H1 (cell line): ENCODE results near the gene MAP6. TPM values are rescaled to one million over a fixed set of nuclear protein-coding genes. Genes with fewer than 3 reads are reported as not detected.

ENCODE experiments used
- BCL11A ChIP-seq, 2 experiments: IDR thresholded peaks; one replicate each; pipeline ENCODE4 v1.6.1; 2011; ENCODE audit warnings: low read depth in 2 of 2, low read length in 2 of 2, mild to moderate bottlenecking in 2 of 2
- MAFK ChIP-seq: IDR thresholded peaks from 2 replicates; pipeline ENCODE4 v1.6.1; 2012; ENCODE audit warnings: low read depth, mild to moderate bottlenecking, improper control_type of control experiment, low read length
- RNF2 ChIP-seq: fragments of 200-900, 300-1000 bp; sonication (generic); IDR thresholded peaks from 2 replicates; pipeline ENCODE4 v1.7.1; 2016; ENCODE audit warnings: borderline replicate concordance, low read depth, mild to moderate bottlenecking, antibody characterized with exemption, low read length; ENCODE audit not compliant: poor library complexity, severe bottlenecking; ENCODE audit errors: missing control alignments
- TBP ChIP-seq: IDR thresholded peaks from 2 replicates; pipeline ENCODE4 v1.6.1; 2011; ENCODE audit warnings: low read depth, low read length, improper control_type of control experiment
- YY1 ChIP-seq: IDR thresholded peaks from 2 replicates; pipeline ENCODE4 v1.6.1; 2011; ENCODE audit warnings: low read depth, mild to moderate bottlenecking, low read length
- polyA plus RNA-seq, 7 experiments: library from polyadenylated mRNA; depleted of rRNA in 3 of 7; stranded (reverse) in 5 of 7; unstranded in 2 of 7; fragments of >200 nt in 5 of 7; fragments of 200-250 nt in 2 of 7; gene quantifications; 1 replicate in 5 of 7; 2 replicates in 1 of 7; 4 replicates in 1 of 7; pipeline versions ENCODE4 v1.2.1 to v1.2.3, GENCODE V29; 2011 to 2013; ENCODE audit warnings: missing spikeins in 2 of 7, mixed read lengths in 2 of 7
- total RNA-seq: library from RNA; stranded (reverse); fragmentation: NEBNext Ultra II Directional; extraction: Animal tissue kit (Norgen Biotek cat#: 25700); gene quantifications from 2 replicates; pipeline ENCODE4 v1.2.1, GENCODE V29; 2021
- TF ChIP-seq, protein P1 (sequence below): fragments of 300-600 bp; sonication (generic); IDR thresholded peaks from 2 replicates; pipeline ENCODE4 v1.7.1; 2012; ENCODE audit warnings: low read length, moderate library complexity, mild to moderate bottlenecking, inconsistent platforms; ENCODE audit not compliant: insufficient replicate concordance
- TF ChIP-seq, protein P2 (sequence below): IDR thresholded peaks from 2 replicates; pipeline ENCODE4 v1.6.1; 2011; ENCODE audit warnings: low read depth, mild to moderate bottlenecking, low read length; ENCODE audit not compliant: insufficient read depth
- TF ChIP-seq, protein P3 (sequence below): IDR thresholded peaks from 2 replicates; pipeline ENCODE4 v1.6.1; 2012; ENCODE audit warnings: inconsistent platforms

Gene MAP6
- total and polyA plus RNA-seq, 2 of the 8 experiments (the other 6 are each of a cell fraction or from before 2014, with no cell fraction given), result 0.54 to 0.89 TPM

DNA sequence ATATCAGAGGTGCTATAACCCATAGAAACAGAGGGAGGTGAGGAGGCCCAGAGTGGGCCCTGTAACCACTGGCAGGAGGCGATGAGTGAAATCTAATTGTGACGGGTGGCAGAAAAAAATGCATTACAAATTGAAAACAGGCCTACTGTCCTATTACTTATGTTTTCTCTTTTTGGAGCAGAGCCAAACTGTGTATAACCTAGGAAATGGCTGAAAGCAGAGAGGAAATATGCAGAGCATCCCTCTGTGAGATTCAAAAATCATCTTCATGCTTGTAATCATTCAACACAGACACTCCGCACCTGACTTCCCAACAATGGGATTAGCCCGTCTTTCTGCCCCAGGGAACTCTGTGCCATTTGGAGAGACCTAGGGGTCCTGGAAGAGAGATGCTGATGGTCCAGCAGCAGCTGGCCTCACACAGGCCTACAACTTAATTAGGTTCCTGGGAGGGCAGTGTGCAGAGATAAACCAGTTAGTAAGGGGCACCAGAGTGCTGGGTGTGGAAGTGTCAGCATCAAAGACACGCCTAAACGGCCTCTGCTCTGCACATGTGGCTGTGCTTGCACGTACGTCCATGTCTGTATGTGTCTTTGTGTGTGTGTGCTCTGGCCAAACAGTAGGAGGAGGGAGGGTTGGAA lies 41.8 kb downstream of the MAP6 start (continued):
- TF ChIP-seq, protein P1, sequence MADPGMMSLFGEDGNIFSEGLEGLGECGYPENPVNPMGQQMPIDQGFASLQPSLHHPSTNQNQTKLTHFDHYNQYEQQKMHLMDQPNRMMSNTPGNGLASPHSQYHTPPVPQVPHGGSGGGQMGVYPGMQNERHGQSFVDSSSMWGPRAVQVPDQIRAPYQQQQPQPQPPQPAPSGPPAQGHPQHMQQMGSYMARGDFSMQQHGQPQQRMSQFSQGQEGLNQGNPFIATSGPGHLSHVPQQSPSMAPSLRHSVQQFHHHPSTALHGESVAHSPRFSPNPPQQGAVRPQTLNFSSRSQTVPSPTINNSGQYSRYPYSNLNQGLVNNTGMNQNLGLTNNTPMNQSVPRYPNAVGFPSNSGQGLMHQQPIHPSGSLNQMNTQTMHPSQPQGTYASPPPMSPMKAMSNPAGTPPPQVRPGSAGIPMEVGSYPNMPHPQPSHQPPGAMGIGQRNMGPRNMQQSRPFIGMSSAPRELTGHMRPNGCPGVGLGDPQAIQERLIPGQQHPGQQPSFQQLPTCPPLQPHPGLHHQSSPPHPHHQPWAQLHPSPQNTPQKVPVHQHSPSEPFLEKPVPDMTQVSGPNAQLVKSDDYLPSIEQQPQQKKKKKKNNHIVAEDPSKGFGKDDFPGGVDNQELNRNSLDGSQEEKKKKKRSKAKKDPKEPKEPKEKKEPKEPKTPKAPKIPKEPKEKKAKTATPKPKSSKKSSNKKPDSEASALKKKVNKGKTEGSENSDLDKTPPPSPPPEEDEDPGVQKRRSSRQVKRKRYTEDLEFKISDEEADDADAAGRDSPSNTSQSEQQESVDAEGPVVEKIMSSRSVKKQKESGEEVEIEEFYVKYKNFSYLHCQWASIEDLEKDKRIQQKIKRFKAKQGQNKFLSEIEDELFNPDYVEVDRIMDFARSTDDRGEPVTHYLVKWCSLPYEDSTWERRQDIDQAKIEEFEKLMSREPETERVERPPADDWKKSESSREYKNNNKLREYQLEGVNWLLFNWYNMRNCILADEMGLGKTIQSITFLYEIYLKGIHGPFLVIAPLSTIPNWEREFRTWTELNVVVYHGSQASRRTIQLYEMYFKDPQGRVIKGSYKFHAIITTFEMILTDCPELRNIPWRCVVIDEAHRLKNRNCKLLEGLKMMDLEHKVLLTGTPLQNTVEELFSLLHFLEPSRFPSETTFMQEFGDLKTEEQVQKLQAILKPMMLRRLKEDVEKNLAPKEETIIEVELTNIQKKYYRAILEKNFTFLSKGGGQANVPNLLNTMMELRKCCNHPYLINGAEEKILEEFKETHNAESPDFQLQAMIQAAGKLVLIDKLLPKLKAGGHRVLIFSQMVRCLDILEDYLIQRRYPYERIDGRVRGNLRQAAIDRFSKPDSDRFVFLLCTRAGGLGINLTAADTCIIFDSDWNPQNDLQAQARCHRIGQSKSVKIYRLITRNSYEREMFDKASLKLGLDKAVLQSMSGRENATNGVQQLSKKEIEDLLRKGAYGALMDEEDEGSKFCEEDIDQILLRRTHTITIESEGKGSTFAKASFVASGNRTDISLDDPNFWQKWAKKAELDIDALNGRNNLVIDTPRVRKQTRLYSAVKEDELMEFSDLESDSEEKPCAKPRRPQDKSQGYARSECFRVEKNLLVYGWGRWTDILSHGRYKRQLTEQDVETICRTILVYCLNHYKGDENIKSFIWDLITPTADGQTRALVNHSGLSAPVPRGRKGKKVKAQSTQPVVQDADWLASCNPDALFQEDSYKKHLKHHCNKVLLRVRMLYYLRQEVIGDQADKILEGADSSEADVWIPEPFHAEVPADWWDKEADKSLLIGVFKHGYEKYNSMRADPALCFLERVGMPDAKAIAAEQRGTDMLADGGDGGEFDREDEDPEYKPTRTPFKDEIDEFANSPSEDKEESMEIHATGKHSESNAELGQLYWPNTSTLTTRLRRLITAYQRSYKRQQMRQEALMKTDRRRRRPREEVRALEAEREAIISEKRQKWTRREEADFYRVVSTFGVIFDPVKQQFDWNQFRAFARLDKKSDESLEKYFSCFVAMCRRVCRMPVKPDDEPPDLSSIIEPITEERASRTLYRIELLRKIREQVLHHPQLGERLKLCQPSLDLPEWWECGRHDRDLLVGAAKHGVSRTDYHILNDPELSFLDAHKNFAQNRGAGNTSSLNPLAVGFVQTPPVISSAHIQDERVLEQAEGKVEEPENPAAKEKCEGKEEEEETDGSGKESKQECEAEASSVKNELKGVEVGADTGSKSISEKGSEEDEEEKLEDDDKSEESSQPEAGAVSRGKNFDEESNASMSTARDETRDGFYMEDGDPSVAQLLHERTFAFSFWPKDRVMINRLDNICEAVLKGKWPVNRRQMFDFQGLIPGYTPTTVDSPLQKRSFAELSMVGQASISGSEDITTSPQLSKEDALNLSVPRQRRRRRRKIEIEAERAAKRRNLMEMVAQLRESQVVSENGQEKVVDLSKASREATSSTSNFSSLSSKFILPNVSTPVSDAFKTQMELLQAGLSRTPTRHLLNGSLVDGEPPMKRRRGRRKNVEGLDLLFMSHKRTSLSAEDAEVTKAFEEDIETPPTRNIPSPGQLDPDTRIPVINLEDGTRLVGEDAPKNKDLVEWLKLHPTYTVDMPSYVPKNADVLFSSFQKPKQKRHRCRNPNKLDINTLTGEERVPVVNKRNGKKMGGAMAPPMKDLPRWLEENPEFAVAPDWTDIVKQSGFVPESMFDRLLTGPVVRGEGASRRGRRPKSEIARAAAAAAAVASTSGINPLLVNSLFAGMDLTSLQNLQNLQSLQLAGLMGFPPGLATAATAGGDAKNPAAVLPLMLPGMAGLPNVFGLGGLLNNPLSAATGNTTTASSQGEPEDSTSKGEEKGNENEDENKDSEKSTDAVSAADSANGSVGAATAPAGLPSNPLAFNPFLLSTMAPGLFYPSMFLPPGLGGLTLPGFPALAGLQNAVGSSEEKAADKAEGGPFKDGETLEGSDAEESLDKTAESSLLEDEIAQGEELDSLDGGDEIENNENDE, result no peak
- TF ChIP-seq, protein P2, sequence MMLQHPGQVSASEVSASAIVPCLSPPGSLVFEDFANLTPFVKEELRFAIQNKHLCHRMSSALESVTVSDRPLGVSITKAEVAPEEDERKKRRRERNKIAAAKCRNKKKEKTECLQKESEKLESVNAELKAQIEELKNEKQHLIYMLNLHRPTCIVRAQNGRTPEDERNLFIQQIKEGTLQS, result no peak
- no peak for TF ChIP-seq RNF2
- TF ChIP-seq, protein P3, sequence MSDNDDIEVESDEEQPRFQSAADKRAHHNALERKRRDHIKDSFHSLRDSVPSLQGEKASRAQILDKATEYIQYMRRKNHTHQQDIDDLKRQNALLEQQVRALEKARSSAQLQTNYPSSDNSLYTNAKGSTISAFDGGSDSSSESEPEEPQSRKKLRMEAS, result no peak
- no peak for TF ChIP-seq TBP
- no peak for TF ChIP-seq BCL11A (IDR thresholded peaks at IDR 0.05; ENCODE audit: low read depth in 2 of 2, low read length in 2 of 2)
- no peak for TF ChIP-seq MAFK
- TF ChIP-seq YY1, result no peak
